CD14-positive monocyte (primary cell): ENCODE measurements around the gene VANGL1. TPM values are rescaled to one million over a fixed set of nuclear protein-coding genes. Genes with fewer than 3 reads are reported as not detected.

Experiments
- DNase-seq, 3 donors: peaks; one replicate each; pipeline ENCODE4 v3.0.0-alpha.2; 2011 to 2022
- H2AFZ ChIP-seq: 2 replicates; pipeline ENCODE4 v1.6.0; 2012; ENCODE audit warnings: mild to moderate bottlenecking, low read depth, low read length, inconsistent platforms; ENCODE audit not compliant: insufficient read depth, poor library complexity, severe bottlenecking
- H3K27ac ChIP-seq, 2 donors: 1 replicate in 1 of 2; 2 replicates in 1 of 2; pipeline ENCODE4 v1.5.1; 2012 to 2013; ENCODE audit warnings: low read length in 2 of 2, control low read depth in 1 of 2, inconsistent platforms in 1 of 2, low read depth in 1 of 2, mild to moderate bottlenecking in 1 of 2
- H3K27me3 ChIP-seq, 2 donors: one replicate each; pipeline versions ENCODE4 v1.6.0 to v1.6.1; 2011 to 2013; ENCODE audit warnings: low read length in 2 of 2; ENCODE audit not compliant: control insufficient read depth in 2 of 2, insufficient read depth in 2 of 2
- H3K36me3 ChIP-seq, 2 donors: replicated peaks in 1 of 2; 1 replicate in 1 of 2; 2 replicates in 1 of 2; pipeline versions ENCODE4 v1.5.1 to v1.6.1; 2012 to 2013; ENCODE audit warnings: low read length in 2 of 2, control low read depth in 1 of 2, inconsistent platforms in 1 of 2, mild to moderate bottlenecking in 1 of 2; ENCODE audit not compliant: insufficient read depth in 2 of 2, control insufficient read depth in 1 of 2
- H3K4me1 ChIP-seq, 2 donors: 1 replicate in 1 of 2; 2 replicates in 1 of 2; pipeline versions ENCODE4 v1.5.1 to v1.6.1; 2012 to 2013; ENCODE audit warnings: low read length in 2 of 2, control low read depth in 1 of 2, inconsistent platforms in 1 of 2, mild to moderate bottlenecking in 1 of 2, moderate library complexity in 1 of 2; ENCODE audit not compliant: insufficient read depth in 2 of 2, control insufficient read depth in 1 of 2
- H3K4me2 ChIP-seq: replicated peaks from 2 replicates; pipeline ENCODE3; 2012; ENCODE audit warnings: low read length, moderate library complexity, mild to moderate bottlenecking; ENCODE audit not compliant: poor library complexity, severe bottlenecking; ENCODE audit errors: extremely low read depth
- H3K4me3 ChIP-seq, 3 experiments: fragments of 200-600 bp in 1 of 3; sonication (generic) in 1 of 3; replicated peaks in 1 of 3; 1 replicate in 2 of 3; 2 replicates in 1 of 3; pipeline ENCODE4 v1.5.1; 2011 to 2013; ENCODE audit warnings: low read length in 3 of 3, mild to moderate bottlenecking in 3 of 3, control low read depth in 2 of 3, low read depth in 2 of 3, inconsistent platforms in 1 of 3, moderate library complexity in 1 of 3
- H3K79me2 ChIP-seq: 2 replicates; pipeline ENCODE4 v1.6.0; 2012; ENCODE audit warnings: mild to moderate bottlenecking, control low read depth, inconsistent platforms, low read length, moderate library complexity; ENCODE audit not compliant: insufficient read depth
- H3K9ac ChIP-seq: 2 replicates; pipeline ENCODE4 v1.6.0; 2017; ENCODE audit warnings: low read length, mild to moderate bottlenecking; ENCODE audit not compliant: insufficient read depth, poor library complexity, severe bottlenecking
- H3K9me3 ChIP-seq, 2 donors: replicated peaks in 1 of 2; 1 replicate in 1 of 2; 2 replicates in 1 of 2; pipeline versions ENCODE4 v1.5.1 to v1.6.1; 2012 to 2013; ENCODE audit warnings: low read length in 2 of 2, control low read depth in 1 of 2; ENCODE audit not compliant: control insufficient read depth in 1 of 2, insufficient read depth in 1 of 2
- H4K20me1 ChIP-seq: 2 replicates; pipeline ENCODE4 v1.6.0; 2012; ENCODE audit warnings: mild to moderate bottlenecking, low read length, control low read depth, moderate library complexity; ENCODE audit not compliant: insufficient read depth
- H3K27ac Mint-ChIP-seq, 7 donors: one replicate each; pipeline ENCODE4 v1.8.0; 2020; ENCODE audit warnings: mild to moderate bottlenecking in 7 of 7, mixed read lengths in 7 of 7, moderate library complexity in 6 of 7, inconsistent platforms in 2 of 7
- H3K27me3 Mint-ChIP-seq, 3 donors: one replicate each; pipeline ENCODE4 v1.8.0; 2021 to 2022; ENCODE audit warnings: low read depth in 3 of 3, mild to moderate bottlenecking in 3 of 3, mixed read lengths in 3 of 3, moderate library complexity in 3 of 3, inconsistent platforms in 1 of 3
- H3K36me3 Mint-ChIP-seq, 2 donors: one replicate each; pipeline ENCODE4 v1.8.0; 2020; ENCODE audit warnings: mixed read lengths in 2 of 2, inconsistent platforms in 1 of 2, mild to moderate bottlenecking in 1 of 2
- H3K4me1 Mint-ChIP-seq: one replicate; pipeline ENCODE4 v1.8.0; 2020; ENCODE audit warnings: mild to moderate bottlenecking, mixed read lengths
- H3K4me3 Mint-ChIP-seq, 2 donors: one replicate each; pipeline ENCODE4 v1.8.0; 2020; ENCODE audit warnings: mild to moderate bottlenecking in 2 of 2, mixed read lengths in 2 of 2, moderate library complexity in 1 of 2
- H3K9me3 Mint-ChIP-seq, 7 donors: one replicate each; pipeline ENCODE4 v1.8.0; 2020 to 2022; ENCODE audit warnings: mixed read lengths in 7 of 7, mild to moderate bottlenecking in 6 of 7, moderate library complexity in 6 of 7, inconsistent platforms in 2 of 7
- WGBS: methylation state at CpG from one replicate; pipeline ENCODE4 v1.1.5; 2013; ENCODE audit warnings: missing lambda C conversion rate; ENCODE audit not compliant: insufficient coverage; 5-methylcytosine and 5-hydroxymethylcytosine counted together
- intact Hi-C, 2 donors: fragments of 100-400 bp; cut with micrococcal nuclease; formaldehyde crosslinking; loops; one replicate each; pipeline versions ENCODE4 v1.15.0 to v1.15.1; 2023
- polyA plus RNA-seq, 3 donors: library from polyadenylated mRNA; depleted of rRNA in 1 of 3; unstranded in 2 of 3; stranded (reverse) in 1 of 3; fragments of 300-500 nt in 2 of 3; fragments of >200 nt in 1 of 3; fragmentation: Illumina TruSeq in 2 of 3; gene quantifications; 1 replicate in 2 of 3; 2 replicates in 1 of 3; pipeline ENCODE4 v1.2.3, GENCODE V29; 2012 to 2021
- TF ChIP-seq, protein P1 (sequence below): fragments of 200-600 bp; IDR thresholded peaks from one replicate; pipeline ENCODE4 v1.8.0; 2022; ENCODE audit warnings: antibody characterized with exemption, mild to moderate bottlenecking

The VANGL1 gene
- polyA plus RNA-seq, 3 donors: 0.67 to 2.0 (median 1.3) TPM

DNA sequence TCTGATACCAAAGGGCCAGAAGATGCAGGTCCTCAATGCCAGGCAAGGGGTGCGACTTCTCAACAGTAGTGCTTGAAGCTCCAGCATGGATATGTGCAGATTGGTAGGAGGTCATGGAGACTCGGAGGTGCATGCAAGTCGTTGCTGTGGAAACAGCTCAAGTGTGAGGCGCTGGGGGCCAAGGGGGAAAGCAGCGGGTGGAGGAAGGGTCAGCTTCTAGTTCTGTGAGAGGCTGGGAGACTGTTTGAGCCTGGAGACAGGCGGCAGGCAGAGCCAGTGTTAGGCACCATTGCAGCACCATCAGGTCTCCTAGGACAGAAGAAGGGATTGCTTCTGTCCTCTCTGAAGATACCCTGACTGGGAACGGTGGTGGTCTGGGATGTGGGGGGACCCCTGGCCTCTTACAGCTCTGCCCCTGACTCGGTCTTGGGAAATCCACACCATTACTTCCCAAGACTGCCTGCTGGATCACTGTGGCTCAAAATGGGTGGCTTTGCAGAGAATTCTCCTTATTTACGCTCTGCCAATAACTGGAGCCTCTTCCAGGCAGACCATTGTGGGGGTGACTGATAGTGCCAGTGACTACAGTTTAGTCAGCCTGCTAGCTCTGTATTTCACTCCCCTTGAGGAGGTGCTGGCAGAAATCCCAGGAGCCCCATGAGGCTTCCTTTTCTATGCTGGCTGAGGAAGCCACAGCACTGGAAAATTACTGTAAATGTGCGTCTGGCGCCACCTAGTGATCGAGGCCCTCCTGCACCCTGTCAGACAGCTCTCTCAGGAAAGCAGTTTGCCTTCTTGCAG lies 46.3 kb upstream of the VANGL1 start:
- H3K27me3 Mint-ChIP-seq: peaks cover 2 to 7% (median 2%) of the 10 kb centered on the region in 3 donors
- peak; percentile 15 to 44 (median 31) for DNase-seq
- H3K9me3 Mint-ChIP-seq: peaks cover 0 to 9% (median 3%) of the 10 kb centered on the region in 7 donors
- WGBS: 90% methylated on average over 6 of the region's 12 CpGs
- no peaks in the 10 kb centered on the region for H3K36me3 ChIP-seq
- H2AFZ ChIP-seq: no peak overlapping the region
- TF ChIP-seq, protein P1, sequence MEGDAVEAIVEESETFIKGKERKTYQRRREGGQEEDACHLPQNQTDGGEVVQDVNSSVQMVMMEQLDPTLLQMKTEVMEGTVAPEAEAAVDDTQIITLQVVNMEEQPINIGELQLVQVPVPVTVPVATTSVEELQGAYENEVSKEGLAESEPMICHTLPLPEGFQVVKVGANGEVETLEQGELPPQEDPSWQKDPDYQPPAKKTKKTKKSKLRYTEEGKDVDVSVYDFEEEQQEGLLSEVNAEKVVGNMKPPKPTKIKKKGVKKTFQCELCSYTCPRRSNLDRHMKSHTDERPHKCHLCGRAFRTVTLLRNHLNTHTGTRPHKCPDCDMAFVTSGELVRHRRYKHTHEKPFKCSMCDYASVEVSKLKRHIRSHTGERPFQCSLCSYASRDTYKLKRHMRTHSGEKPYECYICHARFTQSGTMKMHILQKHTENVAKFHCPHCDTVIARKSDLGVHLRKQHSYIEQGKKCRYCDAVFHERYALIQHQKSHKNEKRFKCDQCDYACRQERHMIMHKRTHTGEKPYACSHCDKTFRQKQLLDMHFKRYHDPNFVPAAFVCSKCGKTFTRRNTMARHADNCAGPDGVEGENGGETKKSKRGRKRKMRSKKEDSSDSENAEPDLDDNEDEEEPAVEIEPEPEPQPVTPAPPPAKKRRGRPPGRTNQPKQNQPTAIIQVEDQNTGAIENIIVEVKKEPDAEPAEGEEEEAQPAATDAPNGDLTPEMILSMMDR: peak; percentile 86
- H3K4me1 Mint-ChIP-seq: no peaks in the 10 kb centered on the region
- H3K27ac ChIP-seq: no peak overlapping the region
- peaks cover 0 to 3% of the 10 kb centered on the region in 2 donors for H3K9me3 ChIP-seq
- no peaks in the 10 kb centered on the region for H3K4me1 ChIP-seq
- H3K4me3 Mint-ChIP-seq: no peak overlapping the region
- H3K27me3 ChIP-seq: no peaks in the 10 kb centered on the region
- H3K79me2 ChIP-seq: no peaks in the 10 kb centered on the region
- H3K4me3 ChIP-seq: no peak overlapping the region
- no peak overlapping the region for H3K4me2 ChIP-seq
- no peaks in the 10 kb centered on the region for H4K20me1 ChIP-seq
- intact Hi-C loops: loop anchor here (5.0 kb wide), 2 partner anchors 453 to 458 kb away; no protein-coding TSS in a partner anchor
- no peaks in the 10 kb centered on the region for H3K36me3 Mint-ChIP-seq
- no peak overlapping the region for H3K9ac ChIP-seq
- H3K27ac Mint-ChIP-seq: no peak overlapping the region

- Histone ChIP-seq H3K27me3 (no peaks in the 10 kb centered on the region), H3K4me1 (no peaks in the 10 kb centered on the region), H3K79me2 (no peaks in the 10 kb centered on the region), H4K20me1 (no peaks in the 10 kb centered on the region), H3K9me3 (peaks cover 0 to 3% of the 10 kb centered on the region in 2 donors), H3K27ac (no peak overlapping the region), H3K9ac (no peak overlapping the region), H3K4me3 (no peak overlapping the region), H3K36me3 (no peaks in the 10 kb centered on the region), H2AFZ (no peak overlapping the region), H3K4me2 (no peak overlapping the region)
- DNase-seq: no peak
- no peaks in the 10 kb centered on the region for H3K36me3 Mint-ChIP-seq
- intact Hi-C loops: loop anchor here (5.0 kb wide), 2 partner anchors 454 to 459 kb away; no protein-coding TSS in a partner anchor
- peaks cover 2 to 7% (median 2%) of the 10 kb centered on the region in 3 donors for H3K27me3 Mint-ChIP-seq
- 8% methylated on average over 3 of the region's 7 CpGs for WGBS
- H3K27ac Mint-ChIP-seq: no peak overlapping the region
- no peak overlapping the region for H3K4me3 Mint-ChIP-seq
- TF ChIP-seq, protein P1: peak; percentile 62
- H3K4me1 Mint-ChIP-seq: no peaks in the 10 kb centered on the region
- peaks cover 0 to 9% (median 2%) of the 10 kb centered on the region in 7 donors for H3K9me3 Mint-ChIP-seq
Measured at GRCh38 chr1:115596080-115596780, 45.5 kb upstream of the VANGL1 start.
